CD4-positive, CD25-positive, alpha-beta regulatory T cell (primary cell): ENCODE measurements around the gene ABCD1. TPM values are rescaled to one million over a fixed set of nuclear protein-coding genes. Genes with fewer than 3 reads are reported as not detected.

Source experiments
- ATAC-seq, 2 donors: fragments of 150-1000 bp; cut with Tn5 transposase; one replicate each; pipeline ENCODE4 v1.10.0; 2021; ENCODE audit warnings: low read depth in 2 of 2, moderate number of reproducible peaks in 2 of 2, moderate library complexity in 1 of 2
- DNase-seq, 3 donors: peaks; one replicate each; pipeline versions ENCODE4 v3.0.0 to v3.0.0-alpha.2; 2012 to 2022; ENCODE audit warnings: mixed read lengths in 1 of 3
- H3K27ac ChIP-seq: one replicate; pipeline ENCODE4 v1.7.0; 2013; ENCODE audit warnings: mild to moderate bottlenecking, low read length; ENCODE audit not compliant: insufficient read depth, poor library complexity, severe bottlenecking
- H3K27me3 ChIP-seq: one replicate; pipeline ENCODE4 v1.7.0; 2013; ENCODE audit warnings: low read length; ENCODE audit not compliant: control insufficient read depth, insufficient read depth
- H3K36me3 ChIP-seq: one replicate; pipeline ENCODE4 v1.7.0; 2013; ENCODE audit warnings: mild to moderate bottlenecking, low read length, moderate library complexity; ENCODE audit not compliant: control insufficient read depth, insufficient read depth
- H3K4me1 ChIP-seq: 2 replicates; pipeline ENCODE4 v1.7.0; 2013; ENCODE audit warnings: mild to moderate bottlenecking, low read length; ENCODE audit not compliant: insufficient read depth, control insufficient read depth, poor library complexity, severe bottlenecking
- H3K4me3 ChIP-seq: one replicate; pipeline ENCODE4 v1.7.0; 2013; ENCODE audit warnings: low read depth, mild to moderate bottlenecking, low read length, moderate library complexity
- H3K9me3 ChIP-seq, 2 experiments: 1 replicate in 1 of 2; 2 replicates in 1 of 2; pipeline ENCODE4 v1.7.0; 2013; ENCODE audit warnings: low read length in 2 of 2, mild to moderate bottlenecking in 1 of 2, moderate library complexity in 1 of 2; ENCODE audit not compliant: control insufficient read depth in 2 of 2
- H3K27ac Mint-ChIP-seq, 3 donors: one replicate each; pipeline ENCODE4 v1.8.0; 2020 to 2022; ENCODE audit warnings: mild to moderate bottlenecking in 3 of 3, mixed read lengths in 3 of 3, moderate library complexity in 2 of 3
- H3K27me3 Mint-ChIP-seq: one replicate; pipeline ENCODE4 v1.8.0; 2022; ENCODE audit warnings: mild to moderate bottlenecking, mixed read lengths
- H3K36me3 Mint-ChIP-seq: one replicate; pipeline ENCODE4 v1.8.0; 2020; ENCODE audit warnings: mixed read lengths
- H3K4me1 Mint-ChIP-seq, 4 donors: one replicate each; pipeline ENCODE4 v1.8.0; 2020 to 2022; ENCODE audit warnings: mixed read lengths in 4 of 4, mild to moderate bottlenecking in 1 of 4
- H3K4me3 Mint-ChIP-seq, 4 donors: one replicate each; pipeline ENCODE4 v1.8.0; 2020 to 2022; ENCODE audit warnings: mild to moderate bottlenecking in 4 of 4, mixed read lengths in 4 of 4, moderate library complexity in 3 of 4
- H3K9me3 Mint-ChIP-seq, 7 donors: one replicate each; pipeline ENCODE4 v1.8.0; 2020 to 2022; ENCODE audit warnings: mixed read lengths in 7 of 7, mild to moderate bottlenecking in 3 of 7, moderate library complexity in 2 of 7
- polyA plus RNA-seq, 4 donors: library from polyadenylated mRNA; unstranded; fragments of 300-500 nt; fragmentation: Illumina TruSeq; gene quantifications; one replicate each; pipeline ENCODE4 v1.2.3, GENCODE V29; 2021
- total RNA-seq: library from RNA; stranded (reverse); gene quantifications from one replicate; pipeline ENCODE4 v1.2.3, GENCODE V29; 2022

The ABCD1 gene
- total and polyA plus RNA-seq, 5 donors from 2014 or later = 1.1 to 7.5 (median 1.7) TPM

GRCh38 chrX:153707406-153707805 lies 17.2 kb upstream of the ABCD1 start:
- H3K36me3 ChIP-seq = peaks cover 17% of the 10 kb centered on the region
- H3K4me1 Mint-ChIP-seq = peaks cover 0 to 11% (median 2%) of the 10 kb centered on the region in 4 donors
- no peak overlapping the region for H3K27ac Mint-ChIP-seq
- H3K27me3 Mint-ChIP-seq = no peaks in the 10 kb centered on the region
- H3K4me3 Mint-ChIP-seq = no peak overlapping the region
- no peaks in the 10 kb centered on the region for H3K9me3 Mint-ChIP-seq
- DNase-seq (no peak), ATAC-seq (no peak)
- no peak overlapping the region for H3K4me3 ChIP-seq
- no peaks in the 10 kb centered on the region for H3K4me1 ChIP-seq
- no peaks in the 10 kb centered on the region for H3K9me3 ChIP-seq
- no peaks in the 10 kb centered on the region for H3K36me3 Mint-ChIP-seq
- H3K27me3 ChIP-seq = no peaks in the 10 kb centered on the region
- no peak overlapping the region for H3K27ac ChIP-seq

GRCh38 chrX:153708415-153708814 lies 16.2 kb upstream of the ABCD1 start:
- Histone ChIP-seq H3K27me3 (no peaks in the 10 kb centered on the region), H3K36me3 (peaks cover 17% of the 10 kb centered on the region), H3K4me1 (no peaks in the 10 kb centered on the region), H3K4me3 (no peak overlapping the region), H3K9me3 (no peaks in the 10 kb centered on the region), H3K27ac (no peak overlapping the region)
- peak in 1 of 3 donors; percentile 50 for DNase-seq
- no peaks in the 10 kb centered on the region for H3K36me3 Mint-ChIP-seq
- peaks cover 0 to 11% (median 3%) of the 10 kb centered on the region in 4 donors for H3K4me1 Mint-ChIP-seq
- no peaks in the 10 kb centered on the region for H3K27me3 Mint-ChIP-seq
- ATAC-seq = peak in 1 of 2 donors; percentile 42
- peak overlapping the region in 1 of 3 donors; percentile 26 for H3K27ac Mint-ChIP-seq
- H3K9me3 Mint-ChIP-seq = no peaks in the 10 kb centered on the region
- H3K4me3 Mint-ChIP-seq = no peak overlapping the region

DNA sequence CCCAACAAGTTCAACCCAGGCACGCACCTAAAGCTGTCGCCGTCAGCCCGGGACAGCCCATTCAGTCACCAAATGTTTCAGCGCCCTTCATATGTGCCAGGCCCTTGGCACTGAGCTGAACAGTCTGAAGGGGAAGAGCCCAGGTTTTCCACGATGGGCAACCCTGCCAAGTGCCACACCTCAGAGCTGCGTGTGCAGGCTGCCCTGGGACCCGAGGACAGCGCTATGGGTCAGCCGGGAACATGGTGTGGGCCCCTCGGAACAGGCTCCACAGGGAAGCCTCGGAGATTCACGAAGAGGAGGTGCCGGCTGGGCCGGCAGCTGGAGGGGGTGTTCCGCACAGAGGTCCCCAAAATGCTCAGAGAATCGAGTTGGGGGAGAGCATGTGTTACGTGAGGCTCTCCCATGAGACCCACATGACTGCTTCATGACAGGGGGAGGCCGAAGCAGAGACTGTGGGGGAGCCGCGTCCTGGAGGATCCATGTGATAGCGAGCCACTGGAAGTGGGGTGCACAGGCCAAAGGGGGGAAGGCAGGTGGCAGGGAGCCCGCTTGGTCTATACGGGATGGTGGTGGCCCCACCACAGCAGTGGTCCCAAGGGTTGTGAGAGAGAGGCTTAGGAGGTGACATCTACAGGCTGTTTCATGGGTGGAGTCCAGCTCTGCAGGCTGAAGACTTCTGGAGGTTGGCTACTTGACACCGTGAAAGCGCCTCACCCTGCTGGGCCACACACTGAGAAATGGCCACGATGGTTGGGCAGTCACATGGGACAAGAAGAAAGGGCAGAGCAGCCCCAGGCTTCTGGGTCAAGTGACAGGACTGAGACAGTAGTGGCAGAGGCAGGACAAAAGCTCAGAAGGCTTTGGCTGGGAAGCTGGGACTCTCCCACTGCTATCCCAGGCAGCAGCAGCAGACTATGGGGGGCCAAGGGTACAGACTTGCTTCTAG lies 14.7 kb upstream of the ABCD1 start:
- no peaks in the 10 kb centered on the region for H3K27me3 Mint-ChIP-seq
- H3K4me3 Mint-ChIP-seq = no peak overlapping the region
- no peaks in the 10 kb centered on the region for H3K9me3 Mint-ChIP-seq
- H3K4me1 Mint-ChIP-seq = peaks cover 0 to 11% (median 3%) of the 10 kb centered on the region in 4 donors
- Histone ChIP-seq H3K4me1 (no peaks in the 10 kb centered on the region), H3K27me3 (no peaks in the 10 kb centered on the region), H3K9me3 (no peaks in the 10 kb centered on the region), H3K4me3 (no peak overlapping the region), H3K27ac (no peak overlapping the region), H3K36me3 (peaks cover 22% of the 10 kb centered on the region)
- DNase-seq (no peak), ATAC-seq (no peak)
- no peak overlapping the region for H3K27ac Mint-ChIP-seq
- peaks cover 5% of the 10 kb centered on the region for H3K36me3 Mint-ChIP-seq

DNA sequence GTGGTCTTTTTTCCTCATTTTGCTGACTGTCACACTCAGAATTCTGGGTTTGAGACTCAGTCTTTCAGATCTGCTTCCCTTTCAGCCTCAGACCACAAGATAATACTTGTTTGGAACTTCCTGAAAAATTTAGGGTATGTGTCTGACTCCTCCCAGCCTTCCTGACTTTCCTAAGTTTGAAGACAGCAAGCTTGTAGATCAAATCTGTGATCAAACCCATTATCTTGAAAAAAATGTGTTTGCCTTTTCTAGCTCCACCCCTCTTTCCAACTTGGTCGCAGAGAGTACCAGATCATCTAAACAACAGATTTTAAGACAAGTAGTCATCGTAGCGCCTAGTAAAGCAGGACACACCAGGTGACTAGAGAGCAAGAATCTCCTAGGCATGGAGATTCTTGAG lies 10.4 kb upstream of the ABCD1 start:
- no peak overlapping the region for H3K27ac Mint-ChIP-seq

DNA sequence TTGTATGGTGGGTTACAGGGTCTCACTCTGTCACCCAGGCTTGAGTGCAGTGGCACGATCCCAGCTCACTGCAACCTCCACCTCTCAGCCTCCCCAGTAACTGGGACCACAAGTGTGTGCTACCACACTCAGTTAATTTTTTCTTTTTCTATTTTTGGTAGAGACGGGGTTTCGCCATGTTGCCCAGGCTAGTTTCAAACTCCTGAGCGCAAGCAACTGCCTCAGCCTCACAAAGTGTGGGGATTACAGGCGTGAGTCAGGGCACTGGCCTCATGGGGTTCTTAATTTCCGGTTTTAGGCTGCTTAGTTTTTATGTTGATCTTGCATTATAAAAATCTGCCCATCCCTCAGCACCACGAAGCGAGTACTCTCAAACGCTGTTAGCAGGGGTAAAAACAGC lies 7.2 kb upstream of the ABCD1 start:
- Histone ChIP-seq H3K9me3 (no peaks in the 10 kb centered on the region), H3K27me3 (no peaks in the 10 kb centered on the region), H3K4me1 (peaks cover 9% of the 10 kb centered on the region), H3K4me3 (no peak overlapping the region), H3K27ac (no peak overlapping the region), H3K36me3 (peaks cover 42% of the 10 kb centered on the region)
- DNase-seq = no peak
- Mint-ChIP-seq H3K4me3 (no peak overlapping the region), H3K27ac (no peak overlapping the region), H3K36me3 (peaks cover 12% of the 10 kb centered on the region), H3K9me3 (peaks cover 0 to 1% (median 0%) of the 10 kb centered on the region in 7 donors), H3K27me3 (no peaks in the 10 kb centered on the region), H3K4me1 (peaks cover 0 to 24% (median 13%) of the 10 kb centered on the region in 4 donors)
- ATAC-seq = no peak

More for the DNA sequence above, 10.4 kb upstream of the ABCD1 start:
- DNase-seq (no peak), ATAC-seq (no peak)
- no peak overlapping the region for H3K4me3 ChIP-seq
- peaks cover 6% of the 10 kb centered on the region for H3K36me3 Mint-ChIP-seq
- H3K27me3 Mint-ChIP-seq = no peaks in the 10 kb centered on the region
- H3K27me3 ChIP-seq = no peaks in the 10 kb centered on the region
- peaks cover 0 to 14% (median 7%) of the 10 kb centered on the region in 4 donors for H3K4me1 Mint-ChIP-seq
- H3K27ac ChIP-seq = no peak overlapping the region
- H3K36me3 ChIP-seq = peaks cover 39% of the 10 kb centered on the region
- H3K9me3 Mint-ChIP-seq = no peaks in the 10 kb centered on the region
- no peak overlapping the region for H3K4me3 Mint-ChIP-seq
- no peaks in the 10 kb centered on the region for H3K4me1 ChIP-seq
- no peaks in the 10 kb centered on the region for H3K9me3 ChIP-seq

DNA sequence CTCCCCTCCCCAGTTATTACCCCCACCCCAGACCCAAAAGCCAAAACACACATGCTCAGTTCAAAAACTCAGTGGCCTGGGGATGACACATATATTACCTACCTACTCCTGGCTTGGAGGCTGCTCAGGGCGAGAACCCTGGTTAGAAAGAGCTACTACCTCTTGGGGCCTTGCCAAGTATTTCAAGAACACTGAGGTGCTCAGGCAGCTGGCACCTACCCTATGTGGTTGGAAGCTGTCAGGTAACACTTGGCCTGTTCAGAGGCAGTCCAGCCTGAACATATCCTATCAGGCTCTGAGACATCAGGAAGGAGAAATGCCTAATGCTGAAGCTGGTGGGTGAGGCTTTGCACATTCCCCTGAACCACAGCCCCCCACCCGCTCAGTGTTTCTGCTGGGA lies 5.4 kb upstream of the ABCD1 start:
- no peaks in the 10 kb centered on the region for H3K9me3 ChIP-seq
- H3K27ac ChIP-seq = no peak overlapping the region
- Mint-ChIP-seq H3K4me1 (peaks cover 0 to 32% (median 13%) of the 10 kb centered on the region in 4 donors), H3K27ac (peak overlapping the region in 1 of 3 donors; percentile 12), H3K9me3 (peaks cover 0 to 1% (median 0%) of the 10 kb centered on the region in 7 donors), H3K27me3 (no peaks in the 10 kb centered on the region), H3K4me3 (peak overlapping the region in 1 of 4 donors; percentile 32), H3K36me3 (peaks cover 11% of the 10 kb centered on the region)
- DNase-seq = no peak
- ATAC-seq = no peak
- H3K4me3 ChIP-seq = no peak overlapping the region
- no peaks in the 10 kb centered on the region for H3K27me3 ChIP-seq
- H3K4me1 ChIP-seq = peaks cover 15% of the 10 kb centered on the region
- peaks cover 39% of the 10 kb centered on the region for H3K36me3 ChIP-seq

GRCh38 chrX:153719701-153720100 lies 5.0 kb upstream of the ABCD1 start:
- no peak overlapping the region for H3K27ac ChIP-seq
- H3K27me3 ChIP-seq = no peaks in the 10 kb centered on the region
- H3K27me3 Mint-ChIP-seq = no peaks in the 10 kb centered on the region
- no peaks in the 10 kb centered on the region for H3K9me3 ChIP-seq
- peaks cover 9% of the 10 kb centered on the region for H3K36me3 Mint-ChIP-seq
- peak overlapping the region in 1 of 4 donors; percentile 32 for H3K4me3 Mint-ChIP-seq
- peaks cover 35% of the 10 kb centered on the region for H3K36me3 ChIP-seq
- peaks cover 15% of the 10 kb centered on the region for H3K4me1 ChIP-seq
- no peak overlapping the region for H3K27ac Mint-ChIP-seq
- peaks cover 0 to 32% (median 13%) of the 10 kb centered on the region in 4 donors for H3K4me1 Mint-ChIP-seq
- H3K9me3 Mint-ChIP-seq = peaks cover 0 to 1% (median 0%) of the 10 kb centered on the region in 7 donors
- H3K4me3 ChIP-seq = no peak overlapping the region
- no peak for ATAC-seq
- DNase-seq = no peak
